SIG-M5 treated with dmso at 0.1 percent for 504 hours (cell line): ENCODE data around the gene RAB14.

Source experiments
- DNase-seq: peaks from one replicate; lab custom pipeline; 2025; ENCODE audit not compliant: unreplicated experiment; lab: John Stamatoyannopoulos, UW

The RAB14 gene

GRCh38 chr9:121220996-121221663, 19.5 kb upstream of the RAB14 start:
- DNase-seq: no peak

- no peak for DNase-seq
Measured at GRCh38 chr9:121219530-121219929, 17.9 kb upstream of the RAB14 start.

DNA sequence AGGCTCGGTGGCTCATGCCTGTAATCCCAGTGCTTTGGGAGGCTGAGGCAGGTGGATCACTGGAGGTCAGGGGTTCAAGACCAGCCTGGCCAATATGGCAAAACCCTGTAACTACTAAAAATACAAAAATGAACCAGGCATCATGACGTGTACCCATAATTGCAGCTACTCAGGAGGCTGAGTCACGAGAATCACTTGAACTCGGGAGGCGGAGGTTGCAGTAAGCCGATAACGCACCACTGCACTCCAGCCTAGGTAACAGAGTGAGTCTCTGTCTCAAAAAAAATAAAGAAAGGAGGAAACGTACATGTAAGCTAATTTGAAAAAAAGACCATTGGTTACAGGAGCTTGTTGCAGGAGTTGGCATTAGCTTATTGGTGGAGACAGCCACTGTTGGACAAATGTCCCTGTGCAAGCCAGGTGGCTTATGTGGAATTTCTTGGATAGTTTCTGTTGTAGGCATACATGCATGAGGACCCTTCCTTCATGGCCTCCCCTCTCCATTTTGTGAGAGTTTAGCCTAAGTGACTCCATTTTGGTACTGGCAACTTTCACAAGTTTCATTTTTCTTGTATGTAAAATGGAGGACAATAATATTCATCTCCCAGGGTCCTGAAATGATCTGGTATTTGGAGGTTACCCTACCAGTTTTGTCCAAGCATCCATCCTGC, 16.8 kb upstream of the RAB14 start:
- no peak for DNase-seq

GRCh38 chr9:121217609-121218292, 16.1 kb upstream of the RAB14 start:
- no peak for DNase-seq

- DNase-seq: no peak
Measured at GRCh38 chr9:121216271-121216805, 14.7 kb upstream of the RAB14 start.

- no peak for DNase-seq
Measured at GRCh38 chr9:121214005-121214404, 12.3 kb upstream of the RAB14 start.

DNA sequence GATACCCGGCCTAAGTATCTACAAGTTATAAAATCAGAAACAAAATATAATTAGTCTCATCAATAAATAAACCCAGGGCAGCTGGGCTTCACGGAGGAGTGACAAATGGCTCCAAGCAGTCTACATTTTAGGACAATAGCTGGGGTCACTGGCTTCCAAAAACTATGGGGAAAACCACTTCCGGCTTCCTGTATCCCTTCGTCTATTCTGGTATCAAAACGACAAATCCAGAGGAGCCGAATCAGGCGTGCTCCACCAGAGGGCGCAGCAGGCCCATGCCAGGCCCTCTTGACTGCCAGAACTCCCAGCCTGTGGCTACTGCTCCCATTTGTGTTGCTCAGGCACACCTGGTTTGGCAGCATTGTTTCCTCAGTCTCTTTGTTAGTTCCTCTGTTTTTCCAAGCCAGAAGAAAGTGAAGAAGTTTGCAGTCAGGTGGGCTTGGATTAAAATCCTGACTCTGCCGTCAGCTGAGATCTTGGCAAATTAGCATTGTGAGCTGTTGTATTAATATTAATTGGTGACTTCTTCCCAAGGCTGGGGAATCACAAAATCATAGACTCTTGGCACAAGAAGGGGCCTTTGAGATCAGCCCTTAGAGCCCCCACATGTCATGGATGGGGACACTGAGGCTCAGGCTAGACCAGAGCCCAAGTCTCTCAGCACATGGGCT, 11.6 kb upstream of the RAB14 start:
- DNase-seq: peak; percentile 76

- DNase-seq: no peak
Measured at GRCh38 chr9:121210536-121210935, 8.9 kb upstream of the RAB14 start.

GRCh38 chr9:121207371-121207940, 5.8 kb upstream of the RAB14 start:
- DNase-seq: no peak

- DNase-seq: no peak
Measured at GRCh38 chr9:121206516-121207370, 5.1 kb upstream of the RAB14 start.

DNA sequence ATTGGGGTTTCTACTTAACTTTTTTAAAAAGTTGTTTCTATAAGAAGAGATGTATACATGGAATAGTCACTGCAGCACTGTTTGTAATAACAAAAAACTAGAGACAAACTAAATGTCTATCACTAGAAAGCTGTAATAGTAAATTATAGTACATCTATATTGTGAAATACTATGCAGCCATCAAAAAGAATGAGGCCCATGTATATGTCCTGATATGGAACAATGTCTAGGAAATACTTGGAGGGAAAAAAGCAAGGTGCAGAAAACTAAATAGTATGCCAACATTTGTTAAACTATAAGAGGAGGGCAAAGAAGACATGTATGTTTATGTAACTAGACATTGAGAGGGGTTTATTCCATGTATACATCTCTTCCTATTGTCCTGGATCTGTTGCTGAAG, 2.9 kb upstream of the RAB14 start:
- no peak for DNase-seq

- no peak for DNase-seq
Measured at GRCh38 chr9:121204121-121204520, 2.5 kb upstream of the RAB14 start.

GRCh38 chr9:121201045-121201737, 478 bp downstream of the RAB14 start:
- no peak for DNase-seq

DNA sequence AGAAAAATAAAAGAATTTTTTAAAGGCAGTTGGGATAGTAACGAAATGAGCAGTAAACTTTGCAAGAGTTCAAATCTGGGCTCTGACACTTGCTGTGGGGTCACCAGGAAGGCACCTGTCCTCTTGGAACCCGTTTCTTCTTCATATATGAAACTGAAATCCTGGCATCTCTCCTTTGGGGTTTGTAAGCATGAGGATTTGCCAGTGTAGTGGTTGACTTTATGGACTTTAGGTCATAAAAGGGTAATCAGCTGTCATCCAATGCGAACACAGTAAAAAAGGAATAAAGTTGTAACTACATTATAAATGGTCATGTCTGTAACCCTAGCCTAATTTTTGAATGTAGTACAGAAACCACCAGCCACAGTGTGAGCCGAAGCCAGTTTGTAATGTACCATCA, 1.3 kb downstream of the RAB14 start:
- no peak for DNase-seq

GRCh38 chr9:121199921-121200320, 1.7 kb downstream of the RAB14 start:
- DNase-seq: peak; percentile 53

DNA sequence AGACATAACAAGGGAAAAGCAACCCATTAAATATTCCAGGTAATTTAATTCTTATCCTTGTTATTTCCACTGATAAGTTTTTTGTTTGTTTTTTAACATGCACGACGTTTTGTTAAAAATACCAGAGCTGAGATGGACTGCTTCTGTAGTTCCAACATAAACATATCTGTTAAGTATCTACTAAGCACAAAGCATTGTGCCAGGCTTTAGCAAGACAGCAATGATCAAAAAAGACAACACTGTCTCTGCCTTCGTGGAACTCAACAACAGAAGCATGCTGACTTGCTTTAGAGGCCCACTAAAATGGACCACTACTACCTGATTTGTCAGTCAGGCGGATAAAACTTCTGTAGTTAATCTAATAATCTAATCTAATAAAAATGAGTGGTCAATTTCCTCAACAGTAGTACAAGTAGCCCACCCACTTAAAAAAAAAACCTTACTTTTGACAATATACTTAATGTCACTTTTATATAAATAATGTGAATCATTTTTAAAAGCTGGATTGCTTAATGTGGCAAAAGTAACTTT, 3.1 kb downstream of the RAB14 start:
- DNase-seq: no peak

DNA sequence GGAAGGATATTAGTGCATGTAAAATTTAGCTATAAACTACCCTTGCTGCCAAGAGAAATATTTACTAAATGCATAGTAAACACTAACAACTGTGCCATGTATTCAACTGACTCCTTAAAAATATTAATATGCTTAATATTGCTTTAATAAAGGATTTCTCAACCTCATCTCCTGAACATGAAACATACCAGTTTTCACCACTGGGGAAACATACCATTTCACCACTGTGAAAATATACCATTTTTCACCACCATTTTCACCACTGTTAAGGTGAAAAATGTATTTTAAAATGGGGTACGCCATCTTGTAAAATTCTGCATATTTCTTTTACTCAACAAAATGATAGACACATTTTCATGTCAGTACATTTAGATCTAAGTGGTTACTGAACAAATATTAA, 4.5 kb downstream of the RAB14 start:
- no peak for DNase-seq

DNA sequence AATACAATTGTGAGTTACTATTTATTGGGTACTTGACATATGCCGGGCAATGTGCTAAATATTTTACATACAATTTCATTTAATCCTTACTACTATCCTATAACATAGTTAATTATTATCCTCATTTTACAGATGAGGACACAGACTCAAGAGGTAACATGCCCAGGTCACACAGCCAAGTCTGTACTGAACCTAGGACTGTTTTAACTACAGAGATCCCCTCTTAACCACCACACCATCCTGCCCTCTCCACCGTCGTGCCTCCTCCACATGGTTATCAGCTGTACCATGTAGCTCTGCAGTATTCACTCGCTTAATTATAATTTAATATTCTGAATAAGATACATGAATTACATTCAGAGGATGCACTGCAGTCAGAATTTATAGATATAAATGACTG, 5.3 kb downstream of the RAB14 start:
- DNase-seq: no peak

GRCh38 chr9:121194730-121195129, 6.9 kb downstream of the RAB14 start:
- peak; percentile 21 for DNase-seq
